ENCODE measurements around the gene PLCH2. TPM values are rescaled to one million over a fixed set of nuclear protein-coding genes. Genes with fewer than 3 reads are reported as not detected.

PLCH2 gene
- total RNA-seq, 1 donor from 2014 or later, result 30.7 TPM

DNA sequence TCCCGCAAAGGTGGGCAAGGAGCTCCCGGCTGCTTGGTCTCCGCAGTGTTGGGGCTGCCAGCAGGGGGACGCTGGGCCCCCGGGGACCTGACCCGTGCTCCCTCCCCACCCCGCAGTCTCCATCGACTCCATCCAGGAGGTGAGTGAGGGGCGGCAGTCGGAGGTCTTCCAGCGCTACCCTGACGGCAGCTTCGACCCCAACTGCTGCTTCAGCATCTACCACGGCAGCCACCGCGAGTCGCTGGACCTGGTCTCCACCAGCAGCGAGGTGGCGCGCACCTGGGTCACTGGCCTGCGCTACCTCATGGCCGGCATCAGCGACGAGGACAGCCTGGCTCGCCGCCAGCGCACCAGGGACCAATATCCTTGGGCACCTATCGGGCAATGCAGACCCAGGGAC is 3.5 kb downstream of the PLCH2 start:
- H3K27me3 ChIP-seq, result no peaks in the 10 kb centered on the region
- H3K27ac ChIP-seq, result no peak overlapping the region
- peaks cover 22% of the 10 kb centered on the region for H3K4me1 ChIP-seq
- no peak overlapping the region for H3K4me3 ChIP-seq
- TF ChIP-seq CTCF (IDR thresholded peaks at IDR 0.05) (no peak), POLR2A (IDR thresholded peaks at IDR 0.05) (no peak), POLR2AphosphoS5 (IDR thresholded peaks at IDR 0.05; ENCODE audit: insufficient read depth in 1 of 2, low read depth in 1 of 2) (no peak)
- DNase-seq (ENCODE audit: extremely low spot score in 2 of 2), result no peak
- intact Hi-C loops (cut with DNase I), result no loop called here
- H3K36me3 ChIP-seq, result no peaks in the 10 kb centered on the region
- H3K9me3 ChIP-seq, result no peaks in the 10 kb centered on the region

DNA sequence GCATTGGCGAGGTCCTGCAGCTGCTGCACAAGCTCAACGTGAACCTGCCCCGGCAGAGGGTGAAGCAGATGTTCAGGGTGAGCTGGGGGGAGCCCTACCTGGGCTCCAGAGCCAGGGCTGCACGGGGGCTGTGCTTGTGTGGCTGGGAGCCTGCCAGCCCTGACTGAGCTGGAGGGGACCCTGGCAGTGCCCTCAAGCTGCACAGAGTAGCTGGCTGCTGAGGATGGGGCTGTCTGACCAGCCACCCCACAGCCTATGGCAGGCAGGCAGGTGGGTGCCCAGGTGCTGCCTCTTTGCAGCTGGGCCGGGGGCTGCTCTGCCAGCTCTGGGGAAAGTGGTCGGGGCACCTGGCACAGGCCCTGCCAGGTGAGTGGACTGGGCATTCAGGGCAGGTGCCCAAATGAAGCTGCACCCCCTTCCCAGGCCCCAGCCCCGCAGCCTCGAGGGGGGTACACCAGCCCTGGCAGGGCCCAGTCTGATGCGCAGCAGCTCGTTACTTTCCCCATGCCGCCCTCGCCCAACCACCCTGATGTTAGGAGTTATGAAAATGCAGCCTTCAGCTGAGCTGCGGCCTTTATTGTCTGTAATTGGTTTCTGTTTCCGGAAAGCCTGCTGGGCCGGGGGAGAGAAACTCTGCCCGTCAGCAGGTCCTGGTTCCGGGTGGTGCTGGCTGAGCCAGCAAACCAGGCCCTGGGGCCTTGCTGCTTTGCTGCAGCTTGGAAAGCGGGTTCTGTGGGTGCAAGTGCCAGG is 4.3 kb downstream of the PLCH2 start:
- intact Hi-C loops (cut with DNase I), result no loop called here

GRCh38 chr1:2480986-2481364 is 4.9 kb downstream of the PLCH2 start:
- Histone ChIP-seq H3K4me3 (no peak overlapping the region), H3K9me3 (no peaks in the 10 kb centered on the region), H3K27me3 (no peaks in the 10 kb centered on the region), H3K27ac (no peak overlapping the region), H3K36me3 (no peaks in the 10 kb centered on the region), H3K4me1 (peaks cover 22% of the 10 kb centered on the region)
- intact Hi-C loops (cut with DNase I), result no loop called here
- DNase-seq (ENCODE audit: extremely low spot score in 2 of 2), result no peak
- no peak for TF ChIP-seq POLR2AphosphoS5 (IDR thresholded peaks at IDR 0.05; ENCODE audit: insufficient read depth in 1 of 2, low read depth in 1 of 2)
- no peak for TF ChIP-seq CTCF (IDR thresholded peaks at IDR 0.05)
- no peak for TF ChIP-seq POLR2A (IDR thresholded peaks at IDR 0.05)

More for the DNA sequence above, 4.3 kb downstream of the PLCH2 start:
- no peak for DNase-seq (ENCODE audit: extremely low spot score in 2 of 2)
- Histone ChIP-seq H3K36me3 (no peaks in the 10 kb centered on the region), H3K4me1 (peaks cover 22% of the 10 kb centered on the region), H3K9me3 (no peaks in the 10 kb centered on the region), H3K4me3 (no peak overlapping the region), H3K27ac (no peak overlapping the region), H3K27me3 (no peaks in the 10 kb centered on the region)
- TF ChIP-seq CTCF (IDR thresholded peaks at IDR 0.05), result no peak
- TF ChIP-seq POLR2AphosphoS5 (IDR thresholded peaks at IDR 0.05; ENCODE audit: insufficient read depth in 1 of 2, low read depth in 1 of 2), result no peak
- TF ChIP-seq POLR2A (IDR thresholded peaks at IDR 0.05), result no peak

GRCh38 chr1:2481885-2482284 is 5.8 kb downstream of the PLCH2 start:
- no peak overlapping the region for H3K27ac ChIP-seq
- H3K4me3 ChIP-seq, result no peak overlapping the region
- no peak for DNase-seq (ENCODE audit: extremely low spot score in 2 of 2)
- TF ChIP-seq CTCF (IDR thresholded peaks at IDR 0.05), result no peak
- no peaks in the 10 kb centered on the region for H3K27me3 ChIP-seq
- intact Hi-C loops (cut with DNase I), result no loop called here
- peaks cover 22% of the 10 kb centered on the region for H3K4me1 ChIP-seq
- no peaks in the 10 kb centered on the region for H3K36me3 ChIP-seq
- H3K9me3 ChIP-seq, result no peaks in the 10 kb centered on the region

DNA sequence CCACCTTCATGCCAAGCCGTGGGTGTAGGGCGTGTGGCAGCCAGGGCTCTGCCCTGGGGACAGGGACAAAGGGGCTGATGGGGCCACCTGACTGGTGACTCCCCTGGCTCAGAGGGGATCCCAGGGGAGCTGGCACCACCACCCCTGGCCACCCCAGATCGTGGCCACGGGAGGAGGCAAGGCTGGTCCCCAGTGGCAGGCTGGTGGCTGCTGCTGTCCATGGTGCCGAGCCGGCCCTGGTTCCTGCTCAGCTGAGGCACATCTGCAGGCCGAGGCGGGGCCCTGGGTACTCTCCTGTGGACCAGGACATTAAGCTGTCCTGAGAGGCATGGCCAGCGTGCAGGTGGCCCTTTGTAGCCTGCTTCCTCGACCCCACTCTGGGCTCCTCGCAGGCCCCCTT is 6.5 kb downstream of the PLCH2 start:
- H3K4me1 ChIP-seq, result peaks cover 22% of the 10 kb centered on the region
- TF ChIP-seq CTCF (IDR thresholded peaks at IDR 0.05), result no peak
- no peak for TF ChIP-seq POLR2AphosphoS5 (IDR thresholded peaks at IDR 0.05; ENCODE audit: insufficient read depth in 1 of 2, low read depth in 1 of 2)
- TF ChIP-seq POLR2A (IDR thresholded peaks at IDR 0.05), result no peak
- intact Hi-C loops (cut with DNase I), result no loop called here
- no peaks in the 10 kb centered on the region for H3K9me3 ChIP-seq
- H3K4me3 ChIP-seq, result no peak overlapping the region
- H3K36me3 ChIP-seq, result no peaks in the 10 kb centered on the region
- H3K27me3 ChIP-seq, result no peaks in the 10 kb centered on the region
- no peak for DNase-seq (ENCODE audit: extremely low spot score in 2 of 2)
- no peak overlapping the region for H3K27ac ChIP-seq
